OCI-LY1 (cell line): Measurements from ENCODE around the gene TCAF1.

ENCODE experiments used
- H2AFZ ChIP-seq: fragments of 200-600 bp; sonication (generic), shearing (Covaris generic); 2 replicates; pipeline ENCODE4 v1.6.0; 2014; ENCODE audit warnings: antibody characterized with exemption, mild to moderate bottlenecking, low read length
- H3F3A ChIP-seq: fragments of 200-600 bp; sonication (generic), shearing (Covaris generic); 2 replicates; pipeline ENCODE4 v1.6.0; 2014; ENCODE audit warnings: mild to moderate bottlenecking, antibody characterized with exemption, low read length, moderate library complexity; ENCODE audit not compliant: insufficient read depth
- H3K27ac ChIP-seq: fragments of 200-600 bp; sonication (generic); 2 replicates; pipeline ENCODE4 v1.5.1; 2014; ENCODE audit warnings: low read length, mixed run types, mild to moderate bottlenecking, low read depth; ENCODE audit not compliant: poor library complexity, severe bottlenecking
- H3K27me3 ChIP-seq: fragments of 200-600 bp; sonication (generic); 2 replicates; pipeline ENCODE4 v1.6.0; 2014; ENCODE audit warnings: antibody characterized with exemption, mild to moderate bottlenecking, low read length, moderate library complexity; ENCODE audit not compliant: insufficient read depth
- H3K36me3 ChIP-seq: fragments of 200-600 bp; sonication (generic); 2 replicates; pipeline ENCODE4 v1.6.1; 2014; ENCODE audit warnings: mild to moderate bottlenecking, antibody characterized with exemption, low read length, moderate library complexity, mixed read lengths; ENCODE audit not compliant: insufficient read depth
- H3K4me1 ChIP-seq: fragments of 200-600 bp; sonication (generic); 2 replicates; pipeline ENCODE4 v1.5.1; 2014; ENCODE audit warnings: mild to moderate bottlenecking, low read length, moderate library complexity; ENCODE audit not compliant: insufficient read depth, severe bottlenecking
- H3K4me2 ChIP-seq: fragments of 200-600 bp; sonication (generic), shearing (Covaris generic); 2 replicates; pipeline ENCODE4 v1.6.1; 2014; ENCODE audit warnings: low read length
- H3K4me3 ChIP-seq: fragments of 200-600 bp; sonication (generic); 2 replicates; pipeline ENCODE4 v1.5.1; 2014; ENCODE audit warnings: low read length, low read depth, mild to moderate bottlenecking, mixed read lengths; ENCODE audit not compliant: poor library complexity, severe bottlenecking
- H3K79me2 ChIP-seq: fragments of 200-600 bp; shearing (Covaris generic); 2 replicates; pipeline ENCODE4 v1.6.1; 2016; ENCODE audit warnings: mixed run types, low read length, mixed read lengths; ENCODE audit not compliant: insufficient read depth
- H3K9ac ChIP-seq: fragments of 200-600 bp; sonication (generic), shearing (Covaris generic); 2 replicates; pipeline ENCODE4 v1.6.1; 2014; ENCODE audit warnings: mild to moderate bottlenecking, low read length, mixed read lengths
- H3K9me2 ChIP-seq: fragments of 200-600 bp; sonication (generic), shearing (Covaris generic); 2 replicates; pipeline ENCODE4 v1.6.1; 2014; ENCODE audit warnings: low read depth, mild to moderate bottlenecking, low read length, mixed read lengths
- H3K9me3 ChIP-seq: fragments of 200-600 bp; shearing (Covaris generic); 2 replicates; pipeline ENCODE4 v1.6.1; 2014; ENCODE audit warnings: low read length, mixed read lengths
- H4K20me1 ChIP-seq: fragments of 200-600 bp; sonication (generic), shearing (Covaris generic); 2 replicates; pipeline ENCODE4 v1.6.0; 2016; ENCODE audit warnings: mild to moderate bottlenecking, low read length; ENCODE audit not compliant: insufficient read depth
- CTCF ChIP-seq: fragments of 200-600 bp; sonication (generic), shearing (Covaris generic); IDR thresholded peaks from 2 replicates; pipeline ENCODE4 v1.5.1; 2017; ENCODE audit warnings: mild to moderate bottlenecking, antibody characterized with exemption, low read length, moderate library complexity, mixed read lengths
- EZH2 ChIP-seq: fragments of 200-600 bp; sonication (generic), shearing (Covaris generic); IDR thresholded peaks from 2 replicates; pipeline ENCODE4 v1.8.0; 2017; ENCODE audit warnings: borderline replicate concordance, mixed run types, mild to moderate bottlenecking, antibody characterized with exemption, low read length, moderate library complexity, mixed read lengths

TCAF1 gene

GRCh38 chr7:143891457-143891856 lies 10.5 kb downstream of the TCAF1 start:
- TF ChIP-seq EZH2 = no peak
- no peak for TF ChIP-seq CTCF
- Histone ChIP-seq H4K20me1 (no peaks in the 10 kb centered on the region), H3K4me2 (no peak overlapping the region), H3K9me2 (no peaks in the 10 kb centered on the region), H3K27ac (no peak overlapping the region), H3K27me3 (no peaks in the 10 kb centered on the region; the same call in 1 of the 2 replicates), H2AFZ (no peak overlapping the region), H3K36me3 (no peaks in the 10 kb centered on the region), H3F3A (no peaks in the 10 kb centered on the region), H3K9ac (no peak overlapping the region), H3K4me1 (no peaks in the 10 kb centered on the region), H3K4me3 (no peak overlapping the region), H3K9me3 (no peaks in the 10 kb centered on the region), H3K79me2 (no peaks in the 10 kb centered on the region)

GRCh38 chr7:143890558-143890957 lies 11.4 kb downstream of the TCAF1 start:
- Histone ChIP-seq H2AFZ (no peak overlapping the region), H4K20me1 (no peaks in the 10 kb centered on the region), H3K9ac (no peak overlapping the region), H3K79me2 (no peaks in the 10 kb centered on the region), H3F3A (no peaks in the 10 kb centered on the region), H3K9me2 (no peaks in the 10 kb centered on the region), H3K27me3 (no peaks in the 10 kb centered on the region; the same call in 1 of the 2 replicates), H3K4me3 (no peak overlapping the region), H3K27ac (no peak overlapping the region), H3K9me3 (no peaks in the 10 kb centered on the region), H3K4me1 (no peaks in the 10 kb centered on the region), H3K36me3 (no peaks in the 10 kb centered on the region), H3K4me2 (no peak overlapping the region)
- TF ChIP-seq EZH2 = no peak
- no peak for TF ChIP-seq CTCF

- Histone ChIP-seq H3K27me3 (no peaks in the 10 kb centered on the region; the same call in 1 of the 2 replicates), H3K4me2 (no peak overlapping the region)
These were observed 12.9 kb downstream of the TCAF1 start for GRCh38 chr7:143889068-143889467.

More at GRCh38 chr7:143889068-143889467, 12.9 kb downstream of the TCAF1 start:
- no peak overlapping the region for H3K4me3 ChIP-seq
- H3K79me2 ChIP-seq = no peaks in the 10 kb centered on the region
- H3K9me3 ChIP-seq = no peaks in the 10 kb centered on the region
- no peaks in the 10 kb centered on the region for H3K9me2 ChIP-seq
- TF ChIP-seq EZH2 = no peak
- no peak for TF ChIP-seq CTCF
- no peaks in the 10 kb centered on the region for H3F3A ChIP-seq
- no peak overlapping the region for H3K9ac ChIP-seq
- H3K36me3 ChIP-seq = no peaks in the 10 kb centered on the region
- no peak overlapping the region for H3K27ac ChIP-seq
- H4K20me1 ChIP-seq = no peaks in the 10 kb centered on the region
- H3K4me1 ChIP-seq = no peaks in the 10 kb centered on the region
- no peak overlapping the region for H2AFZ ChIP-seq
